Endothelial cell of umbilical vein (primary cell): Measurements from ENCODE around the gene SPAG16. TPM values are rescaled to one million over a fixed set of nuclear protein-coding genes. Genes with fewer than 3 reads are reported as not detected.

ENCODE experiments used
- BruUV-seq: library from RNA; stranded (reverse); fragments of 400-500 nt; replicated peaks from 2 replicates; lab custom pipeline; 2021; lab: Mats Ljungman, UMichigan
- CTCF ChIA-PET: fragments of 300-600, 350-600 bp; sonication (Branson Sonifier 250); formaldehyde crosslinking; loops from one replicate; lab custom pipeline; 2021; ENCODE audit warnings: antibody characterized with exemption, inconsistent platforms; lab: Charles Lee
- POLR2A ChIA-PET: fragments of 300-600, 350-600 bp; sonication (Branson Sonifier 250); formaldehyde crosslinking; loops from one replicate; lab custom pipeline; 2021; ENCODE audit warnings: antibody characterized with exemption, inconsistent platforms; lab: Charles Lee
- DNase-seq: peaks from one replicate; pipeline ENCODE4 v3.0.0-alpha.2; 2011; ENCODE audit warnings: low read depth, low spot score
- FAIRE-seq: peaks from 2 replicates; lab custom pipeline; 2011; peaks lifted over from hg19 to GRCh38; lab: Jason Lieb, UNC
- H2AFZ ChIP-seq: 2 replicates; pipeline ENCODE4 v1.6.0; 2012; ENCODE audit warnings: low read depth, low read length, control low read depth, inconsistent platforms
- H3K27ac ChIP-seq: 2 replicates; pipeline ENCODE4 v1.5.1; 2011; ENCODE audit warnings: low read depth, mild to moderate bottlenecking, control low read depth, low read length, moderate library complexity; ENCODE audit not compliant: insufficient read depth
- H3K27me3 ChIP-seq, 2 experiments: 2 replicates each; pipeline versions ENCODE4 v1.6.0 to v1.6.1; 2011; ENCODE audit warnings: low read length in 2 of 2, mixed read lengths in 1 of 2; ENCODE audit not compliant: control insufficient read depth in 2 of 2, insufficient read depth in 2 of 2
- H3K36me3 ChIP-seq, 2 experiments: 2 replicates in 1 of 2; 3 replicates in 1 of 2; pipeline ENCODE4 v1.5.1; 2011; ENCODE audit warnings: low read length in 2 of 2, mild to moderate bottlenecking in 1 of 2, moderate library complexity in 1 of 2; ENCODE audit not compliant: control insufficient read depth in 2 of 2, insufficient read depth in 2 of 2; ENCODE audit errors: extremely low read depth in 1 of 2
- H3K4me1 ChIP-seq: 3 replicates; pipeline ENCODE4 v1.5.1; 2011; ENCODE audit warnings: mild to moderate bottlenecking, low read length; ENCODE audit not compliant: control insufficient read depth, insufficient read depth; ENCODE audit errors: extremely low read depth
- H3K4me2 ChIP-seq: 2 replicates; pipeline ENCODE4 v1.6.1; 2011; ENCODE audit warnings: low read length, control low read depth, mixed read lengths; ENCODE audit not compliant: insufficient read depth
- H3K4me3 ChIP-seq, 3 experiments: fragments of 200-600 bp in 1 of 3; sonication (generic), shearing (Covaris generic) in 1 of 3; replicated peaks in 1 of 3; 2 replicates each; pipeline ENCODE4 v1.5.1; 2011 to 2016; ENCODE audit warnings: control low read depth in 3 of 3, low read length in 3 of 3, mild to moderate bottlenecking in 2 of 3, inconsistent platforms in 1 of 3, low read depth in 1 of 3, moderate library complexity in 1 of 3; ENCODE audit not compliant: insufficient read depth in 1 of 3
- H3K79me2 ChIP-seq: 2 replicates; pipeline ENCODE4 v1.6.0; 2012; ENCODE audit warnings: low read length, inconsistent platforms; ENCODE audit not compliant: control insufficient read depth, insufficient read depth
- H3K9ac ChIP-seq: replicated peaks from 2 replicates; pipeline ENCODE3; 2011; ENCODE audit warnings: low read length, control low read depth; ENCODE audit not compliant: insufficient read depth; ENCODE audit errors: extremely low read depth
- H3K9me1 ChIP-seq: replicated peaks from 3 replicates; pipeline ENCODE4 v1.6.0; 2011; ENCODE audit warnings: mild to moderate bottlenecking, low read length; ENCODE audit not compliant: control insufficient read depth, insufficient read depth; ENCODE audit errors: extremely low read depth
- H3K9me3 ChIP-seq: replicated peaks from 2 replicates; pipeline ENCODE4 v1.5.1; 2012; ENCODE audit warnings: low read length, inconsistent platforms; ENCODE audit not compliant: control insufficient read depth, insufficient read depth
- H4K20me1 ChIP-seq: replicated peaks from 2 replicates; pipeline ENCODE3; 2011; ENCODE audit warnings: mild to moderate bottlenecking, low read length; ENCODE audit not compliant: control insufficient read depth, insufficient read depth; ENCODE audit errors: extremely low read depth
- EZH2 ChIP-seq: IDR thresholded peaks from 2 replicates; pipeline ENCODE4 v1.6.1; 2012; ENCODE audit warnings: borderline replicate concordance, low read depth, mild to moderate bottlenecking, moderate library complexity, low read length, inconsistent platforms; ENCODE audit not compliant: severe bottlenecking
- FOS ChIP-seq: IDR thresholded peaks from 2 replicates; pipeline ENCODE4 v1.6.1; 2011; ENCODE audit warnings: mild to moderate bottlenecking, low read length, moderate library complexity, borderline replicate concordance; ENCODE audit not compliant: insufficient read depth
- GATA2 ChIP-seq: IDR thresholded peaks from 2 replicates; pipeline ENCODE4 v1.7.0; 2011; ENCODE audit warnings: low read depth, mild to moderate bottlenecking, moderate library complexity, mixed read lengths, low read length; ENCODE audit not compliant: insufficient read length, insufficient read depth
- JUN ChIP-seq: IDR thresholded peaks from 2 replicates; pipeline ENCODE4 v1.6.1; 2011; ENCODE audit warnings: borderline replicate concordance, low read depth; ENCODE audit not compliant: insufficient read length, insufficient read depth
- MAX ChIP-seq: IDR thresholded peaks from 2 replicates; pipeline ENCODE4 v1.6.1; 2011; ENCODE audit not compliant: insufficient read depth, insufficient read length
- MYC ChIP-seq: IDR thresholded peaks from one replicate; pipeline ENCODE4 v1.6.1; 2011; ENCODE audit warnings: mild to moderate bottlenecking, low read depth, low read length
- POLR2A ChIP-seq: IDR thresholded peaks from 2 replicates; pipeline ENCODE4 v1.6.1; 2012; ENCODE audit warnings: low read depth, mild to moderate bottlenecking, control low read depth, low read length
- POLR2AphosphoS5 ChIP-seq: IDR thresholded peaks from 2 replicates; pipeline ENCODE4 v1.6.1; 2012; ENCODE audit warnings: low read depth, mild to moderate bottlenecking, control low read depth, low read length, moderate library complexity; ENCODE audit not compliant: insufficient read depth
- dilution Hi-C: fragments of 300-500 bp; cut with MboI; formaldehyde crosslinking; loops from one replicate; pipeline ENCODE4 v1.15.0; 2019; ENCODE audit warnings: low sequenced_read_pairs; ENCODE audit not compliant: extremely low pct_ligation_motif_present
- intact Hi-C: fragments of 100-400 bp; cut with micrococcal nuclease; formaldehyde crosslinking; loops from one replicate; pipeline ENCODE4 v1.10.0; 2022
- polyA plus RNA-seq, 4 experiments: library from polyadenylated mRNA; depleted of rRNA in 3 of 4; stranded (reverse) in 3 of 4; unstranded in 1 of 4; fragments of >200 nt; gene quantifications; 2 replicates each; pipeline versions ENCODE4 v1.2.1 to v1.2.3, GENCODE V29; 2011 to 2012; ENCODE audit warnings: missing spikeins in 1 of 4
- total RNA-seq: library from RNA; stranded (reverse); gene quantifications from 2 replicates; pipeline ENCODE4 v1.2.3, GENCODE V29; 2021
- TF ChIP-seq, protein P1 (sequence below), 2 donors: IDR thresholded peaks; 1 replicate in 1 of 2; 2 replicates in 1 of 2; pipeline ENCODE4 v1.5.1; 2011; ENCODE audit warnings: low read length in 2 of 2, mild to moderate bottlenecking in 2 of 2, moderate library complexity in 2 of 2, control low read depth in 1 of 2, inconsistent platforms in 1 of 2, low read depth in 1 of 2; ENCODE audit not compliant: insufficient read depth in 1 of 2; ENCODE audit errors: extremely low read depth in 1 of 2

The SPAG16 gene
- total and polyA plus RNA-seq, 2 donors (not counting 3 experiments of a cell fraction or from before 2014, with no cell fraction given), result 4.0 to 7.7 TPM

DNA sequence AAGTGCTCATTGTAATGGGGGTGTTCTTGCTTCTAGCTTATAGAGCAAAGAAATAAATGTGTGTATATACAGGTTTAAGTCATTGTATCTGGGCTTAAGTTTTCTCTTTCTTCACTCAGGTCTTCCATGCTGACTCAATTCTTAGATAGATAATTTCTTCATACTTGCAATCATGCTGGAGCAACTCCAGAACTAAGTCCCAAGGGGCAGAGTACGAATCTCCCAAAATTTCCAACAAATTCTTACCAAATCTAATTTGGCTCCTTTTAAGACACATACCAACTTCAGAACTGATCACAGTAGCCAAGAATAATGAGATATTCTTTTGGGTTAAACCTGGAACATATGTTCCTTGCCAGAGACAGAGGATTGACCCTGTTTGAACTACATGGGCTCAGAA lies 4.3 kb upstream of the SPAG16 start:
- ChIA-PET POLR2A (no interaction called here), CTCF (no interaction called here)
- intact Hi-C loops (loop anchor here (5.0 kb wide), 1 partner anchor 1527 kb away; the partner anchor contains the start of gene BARD1), dilution Hi-C loops (no loop called here)
- H3K4me3 ChIP-seq, result no peak overlapping the region
- H2AFZ ChIP-seq, result no peak overlapping the region
- no peak for TF ChIP-seq POLR2AphosphoS5
- TF ChIP-seq JUN, result no peak
- no peak for TF ChIP-seq MYC
- no peak for TF ChIP-seq MAX
- TF ChIP-seq GATA2, result no peak
- TF ChIP-seq, protein P1, sequence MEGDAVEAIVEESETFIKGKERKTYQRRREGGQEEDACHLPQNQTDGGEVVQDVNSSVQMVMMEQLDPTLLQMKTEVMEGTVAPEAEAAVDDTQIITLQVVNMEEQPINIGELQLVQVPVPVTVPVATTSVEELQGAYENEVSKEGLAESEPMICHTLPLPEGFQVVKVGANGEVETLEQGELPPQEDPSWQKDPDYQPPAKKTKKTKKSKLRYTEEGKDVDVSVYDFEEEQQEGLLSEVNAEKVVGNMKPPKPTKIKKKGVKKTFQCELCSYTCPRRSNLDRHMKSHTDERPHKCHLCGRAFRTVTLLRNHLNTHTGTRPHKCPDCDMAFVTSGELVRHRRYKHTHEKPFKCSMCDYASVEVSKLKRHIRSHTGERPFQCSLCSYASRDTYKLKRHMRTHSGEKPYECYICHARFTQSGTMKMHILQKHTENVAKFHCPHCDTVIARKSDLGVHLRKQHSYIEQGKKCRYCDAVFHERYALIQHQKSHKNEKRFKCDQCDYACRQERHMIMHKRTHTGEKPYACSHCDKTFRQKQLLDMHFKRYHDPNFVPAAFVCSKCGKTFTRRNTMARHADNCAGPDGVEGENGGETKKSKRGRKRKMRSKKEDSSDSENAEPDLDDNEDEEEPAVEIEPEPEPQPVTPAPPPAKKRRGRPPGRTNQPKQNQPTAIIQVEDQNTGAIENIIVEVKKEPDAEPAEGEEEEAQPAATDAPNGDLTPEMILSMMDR (IDR thresholded peaks at IDR 0.05; ENCODE audit: extremely low read depth in 1 of 2, insufficient read depth in 1 of 2, low read depth in 1 of 2, low read length in 2 of 2), result no peak
- TF ChIP-seq FOS, result no peak
- TF ChIP-seq EZH2, result no peak
- no peak for TF ChIP-seq POLR2A
- H3K27ac ChIP-seq, result no peak overlapping the region
- H3K36me3 ChIP-seq, result no peaks in the 10 kb centered on the region
- H3K4me1 ChIP-seq, result peaks cover 5% of the 10 kb centered on the region
- no peak overlapping the region for H3K4me2 ChIP-seq
- H3K27me3 ChIP-seq, result no peaks in the 10 kb centered on the region
- H3K9ac ChIP-seq, result no peak overlapping the region
- H3K9me1 ChIP-seq, result no peaks in the 10 kb centered on the region
- no peaks in the 10 kb centered on the region for H3K9me3 ChIP-seq
- DNase-seq, result no peak
- FAIRE-seq, result no peak
- no peaks in the 10 kb centered on the region for H3K79me2 ChIP-seq
- BruUV-seq, result no TSS peak
- H4K20me1 ChIP-seq, result no peaks in the 10 kb centered on the region
